K562 (cell line): ENCODE results near the gene IRF6. TPM values are rescaled to one million over a fixed set of nuclear protein-coding genes. Genes with fewer than 3 reads are reported as not detected.

Experiments used
- CBX3 ChIP-seq, 2 experiments: IDR thresholded peaks; 1 replicate in 1 of 2; 2 replicates in 1 of 2; pipeline ENCODE4 v1.6.1; 2012; ENCODE audit warnings: inconsistent platforms in 2 of 2, low read length in 2 of 2, borderline replicate concordance in 1 of 2, control low read depth in 1 of 2
- CREB3 ChIP-seq: fragments of 450-650 bp; conservative IDR thresholded peaks from 2 replicates; pipeline ENCODE4 v1.6.1; 2016; ENCODE audit warnings: missing genetic modification characterization, low read depth, mild to moderate bottlenecking, missing compliant biosample characterization, moderate library complexity
- E4F1 ChIP-seq: fragments of 250-450 bp; sonication (Bioruptor Pico); IDR thresholded peaks from 2 replicates; pipeline ENCODE4 v1.5.0; 2021; ENCODE audit warnings: mild to moderate bottlenecking, borderline replicate concordance
- FOXP4 ChIP-seq: sonication (generic); formaldehyde crosslinking; IDR thresholded peaks from 2 replicates; pipeline ENCODE4 v1.8.0; 2022; ENCODE audit warnings: mild to moderate bottlenecking, missing genetic modification reagents, borderline replicate concordance
- HNRNPLL ChIP-seq: fragments of 200-400 bp; formaldehyde crosslinking; IDR thresholded peaks from 2 replicates; pipeline ENCODE4 v1.6.1; 2017; ENCODE audit warnings: low read length, low read depth, mild to moderate bottlenecking; ENCODE audit not compliant: poor library complexity, severe bottlenecking
- HOMEZ ChIP-seq: fragments of 250-450 bp; sonication (Bioruptor Pico); IDR thresholded peaks from 2 replicates; pipeline ENCODE4 v1.4.0; 2020; ENCODE audit warnings: mild to moderate bottlenecking, moderate library complexity
- MNT ChIP-seq, 2 experiments: fragments of 450-650 bp; conservative IDR thresholded peaks; 2 replicates each; pipeline ENCODE4 v1.6.1; 2017; ENCODE audit warnings: mild to moderate bottlenecking in 2 of 2, moderate library complexity in 2 of 2
- NCOA4 ChIP-seq: fragments of 450-650 bp; IDR thresholded peaks from 2 replicates; pipeline ENCODE4 v1.6.1; 2018; ENCODE audit warnings: mild to moderate bottlenecking; ENCODE audit not compliant: partially characterized antibody
- POLR3G ChIP-seq: IDR thresholded peaks from 2 replicates; pipeline ENCODE4 v1.6.1; 2011; ENCODE audit not compliant: insufficient read length, insufficient replicate concordance; ENCODE audit errors: extremely low read depth
- RAD21 ChIP-seq, 2 experiments: fragments of 250-450 bp in 1 of 2; fragments of 450-650 bp in 1 of 2; sonication (Bioruptor Pico) in 1 of 2; formaldehyde crosslinking in 1 of 2; IDR thresholded peaks in 1 of 2; conservative IDR thresholded peaks in 1 of 2; 2 replicates each; pipeline versions ENCODE4 v1.4.0 to v1.8.0; 2020 to 2022; ENCODE audit warnings: mild to moderate bottlenecking in 2 of 2, moderate library complexity in 1 of 2
- RBFOX2 ChIP-seq: fragments of 200-400 bp; formaldehyde crosslinking; IDR thresholded peaks from 2 replicates; pipeline ENCODE4 v1.6.1; 2017; ENCODE audit warnings: low read depth, mild to moderate bottlenecking, low read length, moderate library complexity
- RBM22 ChIP-seq: fragments of 200-400 bp; formaldehyde crosslinking; IDR thresholded peaks from 2 replicates; pipeline ENCODE4 v1.6.1; 2018; ENCODE audit warnings: low read length, low read depth; ENCODE audit not compliant: poor library complexity, severe bottlenecking
- TCF15 ChIP-seq: fragments of 250-450 bp; sonication (Bioruptor Pico); IDR thresholded peaks from 2 replicates; pipeline ENCODE4 v1.8.0; 2022; ENCODE audit warnings: moderate library complexity, mild to moderate bottlenecking, inconsistent platforms
- ZFP30 ChIP-seq: fragments of 250-450 bp; sonication (Bioruptor Pico); IDR thresholded peaks from 2 replicates; pipeline ENCODE4 v1.8.0; 2022; ENCODE audit warnings: moderate library complexity, mild to moderate bottlenecking, inconsistent platforms, borderline replicate concordance
- ZNF431 ChIP-seq: sonication (generic); formaldehyde crosslinking; IDR thresholded peaks from 2 replicates; pipeline ENCODE4 v1.8.0; 2022; ENCODE audit warnings: mild to moderate bottlenecking, missing genetic modification reagents
- ZNF586 ChIP-seq: fragments of 450-650 bp; formaldehyde crosslinking; conservative IDR thresholded peaks from 2 replicates; pipeline ENCODE4 v1.4.0; 2020; ENCODE audit warnings: mild to moderate bottlenecking, moderate library complexity
- ZNF766 ChIP-seq: fragments of 200-800 bp; sonication (Bioruptor generic); conservative IDR thresholded peaks from 2 replicates; pipeline ENCODE4 v1.6.1; 2016; ENCODE audit warnings: missing genetic modification characterization, missing compliant biosample characterization
- polyA plus RNA-seq, 8 experiments: library from polyadenylated mRNA; depleted of rRNA in 4 of 8; stranded (reverse) in 5 of 8; unstranded in 3 of 8; fragments of >200 nt; fragmentation: Nextera tagmentation in 2 of 8; fragmentation: Illumina TruSeq in 1 of 8; extraction: Ambion mirVana in 2 of 8; extraction: Trizol in 1 of 8; gene quantifications; 2 replicates each; pipeline versions ENCODE4 v1.2.1 to v1.2.3, GENCODE V29; 2011 to 2014; ENCODE audit warnings: inconsistent platforms in 1 of 8, missing spikeins in 1 of 8
- total RNA-seq, 7 experiments: library from RNA; depleted of rRNA in 6 of 7; stranded (reverse); fragments of >200 nt in 6 of 7; fragmentation: Illumina TruSeq in 2 of 7; extraction: Trizol in 2 of 7; gene quantifications; 2 replicates each; pipeline versions ENCODE4 v1.2.1 to v1.2.3, GENCODE V29; 2011 to 2021; ENCODE audit warnings: low replicate concordance in 1 of 7

IRF6 gene
- total and polyA plus RNA-seq, 9 of the 15 experiments (the other 6 are each of a cell fraction or from before 2014, with no cell fraction given) = 0.03 to 0.65 (median 0.17) TPM

- no peak for TF ChIP-seq HOMEZ (CRISPR knock-in tag)
- TF ChIP-seq RAD21 (CRISPR knock-in tag; conservative IDR thresholded peaks at IDR 0.05 in 1 of 2, IDR thresholded peaks at IDR 0.05 in 1 of 2) = peak; percentile 21 to 36; a peak in 3 of 4 replicates
- TF ChIP-seq HNRNPLL = no peak
- no peak for TF ChIP-seq TCF15 (CRISPR knock-in tag)
- TF ChIP-seq NCOA4 = no peak
- TF ChIP-seq ZNF586 (CRISPR knock-in tag) = no peak
- peak in 1 of 2 experiments; percentile 65; a peak in 1 of 3 replicates for TF ChIP-seq CBX3 (IDR thresholded peaks at IDR 0.05; ENCODE audit: borderline replicate concordance in 1 of 2, low read length in 2 of 2)
- TF ChIP-seq ZNF431 (CRISPR knock-in tag) = no peak
- no peak for TF ChIP-seq POLR3G
- no peak for TF ChIP-seq FOXP4 (CRISPR knock-in tag)
- TF ChIP-seq CREB3 (tag) = no peak
- TF ChIP-seq ZNF766 (CRISPR knock-in tag) = 0 out of 2 replicates have a peak, but pooled peaks have one; percentile 8
- no peak for TF ChIP-seq RBFOX2
- TF ChIP-seq RBM22 = no peak
- 0 out of 4 replicates have a peak, but pooled peaks of 1 of the 2 experiments have one; percentile 26 for TF ChIP-seq MNT (conservative IDR thresholded peaks at IDR 0.05)
- TF ChIP-seq ZFP30 (CRISPR knock-in tag) = no peak
- no peak for TF ChIP-seq E4F1
These were observed 2.2 kb upstream of the IRF6 start (continued) for GRCh38 chr1:209808059-209808581.
